IMR-90 (cell line): ENCODE results near the gene PHF19.

Experiments
- CEBPB ChIP-seq: IDR thresholded peaks from 2 replicates; pipeline ENCODE4 v1.6.1; 2012; ENCODE audit warnings: low read depth, low read length, improper control_type of control experiment
- FOS ChIP-seq: fragments of 150-350 bp; IDR thresholded peaks from 2 replicates; pipeline ENCODE4 v1.6.1; 2016; ENCODE audit warnings: low read depth, low read length
- MAFK ChIP-seq: IDR thresholded peaks from 2 replicates; pipeline ENCODE4 v1.6.1; 2012; ENCODE audit warnings: low read depth, low read length, improper control_type of control experiment
- MXI1 ChIP-seq: IDR thresholded peaks from 2 replicates; pipeline ENCODE4 v1.6.1; 2012; ENCODE audit warnings: low read depth, mild to moderate bottlenecking, low read length, moderate library complexity, borderline replicate concordance
- NFE2L2 ChIP-seq: fragments of 150-350 bp; IDR thresholded peaks from 2 replicates; pipeline ENCODE4 v1.6.1; 2016; ENCODE audit warnings: low read depth, mild to moderate bottlenecking, low read length
- POLR2A ChIP-seq: IDR thresholded peaks from 2 replicates; pipeline ENCODE4 v1.6.1; 2012; ENCODE audit warnings: mild to moderate bottlenecking, low read depth, low read length
- RCOR1 ChIP-seq: IDR thresholded peaks from 2 replicates; pipeline ENCODE4 v1.6.1; 2012; ENCODE audit warnings: mild to moderate bottlenecking, low read length, improper control_type of control experiment; ENCODE audit not compliant: insufficient replicate concordance
- RFX5 ChIP-seq: IDR thresholded peaks from 2 replicates; pipeline ENCODE4 v1.8.0; 2012; ENCODE audit warnings: low read depth, mild to moderate bottlenecking, low read length, moderate library complexity
- SMC3 ChIP-seq: fragments of 150-350 bp; IDR thresholded peaks from 2 replicates; pipeline ENCODE4 v1.6.1; 2016; ENCODE audit warnings: low read depth, mild to moderate bottlenecking, antibody characterized with exemption, low read length, moderate library complexity
- TF ChIP-seq, protein P1 (sequence below): conservative IDR thresholded peaks from 2 replicates; pipeline ENCODE4 v1.5.1; 2012; ENCODE audit warnings: mild to moderate bottlenecking, low read depth, low read length, improper control_type of control experiment
- TF ChIP-seq, protein P2 (sequence below): fragments of 150-350 bp; IDR thresholded peaks from 2 replicates; pipeline ENCODE4 v1.6.1; 2017; ENCODE audit warnings: mild to moderate bottlenecking, antibody characterized with exemption, low read length, low read depth

DNA sequence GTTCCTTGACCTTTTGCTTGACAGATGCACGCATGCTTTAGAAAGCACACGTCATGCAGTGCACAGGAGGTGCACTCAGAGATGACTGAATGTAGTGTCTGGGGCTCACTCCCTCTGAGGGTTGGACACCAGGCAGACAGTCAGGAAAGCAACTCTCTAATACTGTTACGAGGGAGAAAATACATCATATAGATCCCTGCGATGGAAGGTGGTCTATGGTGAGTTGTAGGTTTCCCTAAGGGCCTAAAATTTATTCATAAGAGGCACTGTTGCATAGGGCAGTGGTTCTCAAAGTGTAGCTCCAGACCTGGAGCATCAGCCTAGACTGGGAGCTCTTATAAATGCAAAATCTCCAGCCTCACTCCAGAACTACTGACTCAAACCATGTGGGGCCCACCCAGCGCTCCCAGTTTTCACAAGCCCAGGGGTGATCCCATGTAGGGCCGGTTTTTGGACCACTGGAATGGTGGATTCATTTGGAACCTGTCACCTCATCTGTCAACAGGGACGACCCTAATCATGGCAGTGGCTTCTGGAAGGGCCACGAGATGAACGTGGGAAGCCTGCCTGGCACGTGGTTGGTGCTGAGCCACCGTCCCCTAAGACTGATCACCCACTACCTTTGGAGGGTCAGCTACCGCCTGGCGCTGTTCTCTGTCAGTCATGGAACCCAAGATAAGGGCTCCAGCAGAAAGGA is 16.8 kb upstream of the PHF19 start:
- TF ChIP-seq, protein P1, sequence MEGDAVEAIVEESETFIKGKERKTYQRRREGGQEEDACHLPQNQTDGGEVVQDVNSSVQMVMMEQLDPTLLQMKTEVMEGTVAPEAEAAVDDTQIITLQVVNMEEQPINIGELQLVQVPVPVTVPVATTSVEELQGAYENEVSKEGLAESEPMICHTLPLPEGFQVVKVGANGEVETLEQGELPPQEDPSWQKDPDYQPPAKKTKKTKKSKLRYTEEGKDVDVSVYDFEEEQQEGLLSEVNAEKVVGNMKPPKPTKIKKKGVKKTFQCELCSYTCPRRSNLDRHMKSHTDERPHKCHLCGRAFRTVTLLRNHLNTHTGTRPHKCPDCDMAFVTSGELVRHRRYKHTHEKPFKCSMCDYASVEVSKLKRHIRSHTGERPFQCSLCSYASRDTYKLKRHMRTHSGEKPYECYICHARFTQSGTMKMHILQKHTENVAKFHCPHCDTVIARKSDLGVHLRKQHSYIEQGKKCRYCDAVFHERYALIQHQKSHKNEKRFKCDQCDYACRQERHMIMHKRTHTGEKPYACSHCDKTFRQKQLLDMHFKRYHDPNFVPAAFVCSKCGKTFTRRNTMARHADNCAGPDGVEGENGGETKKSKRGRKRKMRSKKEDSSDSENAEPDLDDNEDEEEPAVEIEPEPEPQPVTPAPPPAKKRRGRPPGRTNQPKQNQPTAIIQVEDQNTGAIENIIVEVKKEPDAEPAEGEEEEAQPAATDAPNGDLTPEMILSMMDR, result no peak
- TF ChIP-seq, protein P2, sequence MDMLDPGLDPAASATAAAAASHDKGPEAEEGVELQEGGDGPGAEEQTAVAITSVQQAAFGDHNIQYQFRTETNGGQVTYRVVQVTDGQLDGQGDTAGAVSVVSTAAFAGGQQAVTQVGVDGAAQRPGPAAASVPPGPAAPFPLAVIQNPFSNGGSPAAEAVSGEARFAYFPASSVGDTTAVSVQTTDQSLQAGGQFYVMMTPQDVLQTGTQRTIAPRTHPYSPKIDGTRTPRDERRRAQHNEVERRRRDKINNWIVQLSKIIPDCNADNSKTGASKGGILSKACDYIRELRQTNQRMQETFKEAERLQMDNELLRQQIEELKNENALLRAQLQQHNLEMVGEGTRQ, result no peak
- TF ChIP-seq POLR2A (no peak), NFE2L2 (no peak), SMC3 (no peak), RFX5 (no peak), RCOR1 (no peak), CEBPB (no peak), MXI1 (no peak), MAFK (no peak), FOS (no peak)
